Measurements from ENCODE around the gene ZNF468. TPM values are rescaled to one million over a fixed set of nuclear protein-coding genes. Genes with fewer than 3 reads are reported as not detected.
A peak's percentile ranks its signal among the peaks of the same experiment; 100 is the strongest.
"Not testable (repeated sequence)": the region's sequence is repeated elsewhere in the genome, so short reads cannot be mapped to it uniquely, and the experiment has no call there.

Gene ZNF468
- total RNA-seq, 2 experiments from 2014 or later: 23.0 to 27.0 TPM

- Histone ChIP-seq H3K27ac (ENCODE audit: low read depth, low read length, poor library complexity, severe bottlenecking) (no peak overlapping the region), H3K9me3 (ENCODE audit: low read length) (no peaks in the 10 kb centered on the region), H3K36me3 (ENCODE audit: insufficient read depth, low read length) (no peaks in the 10 kb centered on the region), H3K9me2 (ENCODE audit: insufficient read depth, low read length) (no peaks in the 10 kb centered on the region), H3K4me2 (ENCODE audit: low read length) (no peak overlapping the region), H4K20me1 (ENCODE audit: insufficient read depth, low read length) (no peaks in the 10 kb centered on the region), H3K4me1 (ENCODE audit: insufficient read depth, low read length, poor library complexity, severe bottlenecking) (no peaks in the 10 kb centered on the region), H2AFZ (ENCODE audit: low read length) (no peak overlapping the region), H3K79me2 (ENCODE audit: insufficient read depth, low read depth, low read length) (no peaks in the 10 kb centered on the region), H3K4me3 (ENCODE audit: low read depth, low read length, poor library complexity, severe bottlenecking) (no peak overlapping the region)
- intact Hi-C loops (cut with micrococcal nuclease; ENCODE audit: unreplicated experiment): no loop called here
- no peak for DNase-seq (ENCODE audit: low spot score)
- ChIA-PET CTCF (ENCODE audit: unreplicated experiment) (no interaction called here), POLR2A (no interaction called here)
- no peak for TF ChIP-seq CTCF (conservative IDR thresholded peaks at IDR 0.05; ENCODE audit: low read length)
- TF ChIP-seq EZH2phosphoT487 (IDR thresholded peaks at IDR 0.05; ENCODE audit: borderline replicate concordance, low read depth, low read length): no peak
- BruUV-seq (replicated peaks): no TSS peak
These were observed 14.0 kb upstream of the ZNF468 start for GRCh38 chr19:52871466-52871865.

GRCh38 chr19:52868031-52868430 lies 10.6 kb upstream of the ZNF468 start:
- H3K9me3 ChIP-seq (ENCODE audit: low read length); intact Hi-C loops (cut with micrococcal nuclease; ENCODE audit: unreplicated experiment); H3K9me2 ChIP-seq (ENCODE audit: insufficient read depth, low read length); H4K20me1 ChIP-seq (ENCODE audit: insufficient read depth, low read length); H3K27ac ChIP-seq (ENCODE audit: low read depth, low read length, poor library complexity, severe bottlenecking); H3K4me3 ChIP-seq (ENCODE audit: low read depth, low read length, poor library complexity, severe bottlenecking); H2AFZ ChIP-seq (ENCODE audit: low read length); POLR2A ChIA-PET; BruUV-seq (replicated peaks); H3K4me1 ChIP-seq (ENCODE audit: insufficient read depth, low read length, poor library complexity, severe bottlenecking); H3K4me2 ChIP-seq (ENCODE audit: low read length); DNase-seq (ENCODE audit: low spot score); CTCF ChIA-PET (ENCODE audit: unreplicated experiment); H3K36me3 ChIP-seq (ENCODE audit: insufficient read depth, low read length); H3K79me2 ChIP-seq (ENCODE audit: insufficient read depth, low read depth, low read length): not testable (repeated sequence)

GRCh38 chr19:52856540-52857377 lies 660 bp downstream of the ZNF468 start:
- DNase-seq (ENCODE audit: low spot score); H3K9me3 ChIP-seq (ENCODE audit: low read length); CTCF ChIA-PET (ENCODE audit: unreplicated experiment); H4K20me1 ChIP-seq (ENCODE audit: insufficient read depth, low read length); H3K9me2 ChIP-seq (ENCODE audit: insufficient read depth, low read length); H3K4me1 ChIP-seq (ENCODE audit: insufficient read depth, low read length, poor library complexity, severe bottlenecking); H3K27ac ChIP-seq (ENCODE audit: low read depth, low read length, poor library complexity, severe bottlenecking); H3K79me2 ChIP-seq (ENCODE audit: insufficient read depth, low read depth, low read length); POLR2A ChIA-PET: not testable (repeated sequence)
- Histone ChIP-seq H3K4me3 (ENCODE audit: low read depth, low read length, poor library complexity, severe bottlenecking) (peak overlapping the region; percentile 79), H2AFZ (ENCODE audit: low read length) (peak overlapping the region; percentile 85; the same call in 1 of the 2 replicates), H3K4me2 (ENCODE audit: low read length) (peak overlapping the region; percentile 73), H3K36me3 (ENCODE audit: insufficient read depth, low read length) (peaks cover 30% of the 10 kb centered on the region)
- BruUV-seq (replicated peaks): TSS peak; percentile 67
- intact Hi-C loops (cut with micrococcal nuclease; ENCODE audit: unreplicated experiment): loop anchor here (5.0 kb wide), 1 partner anchor 34 kb away; the partner anchor contains the start of gene ZNF28

- POLR2A ChIA-PET; H3K4me3 ChIP-seq (ENCODE audit: low read depth, low read length, poor library complexity, severe bottlenecking); H4K20me1 ChIP-seq (ENCODE audit: insufficient read depth, low read length); H3K4me1 ChIP-seq (ENCODE audit: insufficient read depth, low read length, poor library complexity, severe bottlenecking); H3K9me2 ChIP-seq (ENCODE audit: insufficient read depth, low read length); intact Hi-C loops (cut with micrococcal nuclease; ENCODE audit: unreplicated experiment); CTCF ChIA-PET (ENCODE audit: unreplicated experiment); H2AFZ ChIP-seq (ENCODE audit: low read length); H3K4me2 ChIP-seq (ENCODE audit: low read length); H3K27ac ChIP-seq (ENCODE audit: low read depth, low read length, poor library complexity, severe bottlenecking); H3K79me2 ChIP-seq (ENCODE audit: insufficient read depth, low read depth, low read length); DNase-seq (ENCODE audit: low spot score): not testable (repeated sequence)
- TSS peak; percentile 29 for BruUV-seq (replicated peaks)
- Histone ChIP-seq H3K36me3 (ENCODE audit: insufficient read depth, low read length) (peaks cover 96% of the 10 kb centered on the region), H3K9me3 (ENCODE audit: low read length) (peaks cover 15% of the 10 kb centered on the region)
These were observed 10.1 kb downstream of the ZNF468 start for GRCh38 chr19:52847352-52847751.

- intact Hi-C loops (cut with micrococcal nuclease; ENCODE audit: unreplicated experiment); DNase-seq (ENCODE audit: low spot score); H3K79me2 ChIP-seq (ENCODE audit: insufficient read depth, low read depth, low read length); H4K20me1 ChIP-seq (ENCODE audit: insufficient read depth, low read length); H3K4me1 ChIP-seq (ENCODE audit: insufficient read depth, low read length, poor library complexity, severe bottlenecking); H3K4me2 ChIP-seq (ENCODE audit: low read length); H3K9me2 ChIP-seq (ENCODE audit: insufficient read depth, low read length); POLR2A ChIA-PET; H3K4me3 ChIP-seq (ENCODE audit: low read depth, low read length, poor library complexity, severe bottlenecking); CTCF ChIA-PET (ENCODE audit: unreplicated experiment); H3K27ac ChIP-seq (ENCODE audit: low read depth, low read length, poor library complexity, severe bottlenecking); BruUV-seq (replicated peaks); H2AFZ ChIP-seq (ENCODE audit: low read length): not testable (repeated sequence)
- Histone ChIP-seq H3K9me3 (ENCODE audit: low read length) (peaks cover 62% of the 10 kb centered on the region), H3K36me3 (ENCODE audit: insufficient read depth, low read length) (peaks cover 95% of the 10 kb centered on the region)
These were observed 16.5 kb downstream of the ZNF468 start for GRCh38 chr19:52840825-52841465.
